Stimulated activated CD8-positive, alpha-beta memory T cell treated with anti-CD3 and anti-CD28 coated beads, Interleukin-2, amount 100 ng/mL, for 48 hours (primary cell): ENCODE measurements around the gene PTPRCAP.
"Not testable (repeated sequence)": the region's sequence is repeated elsewhere in the genome, so short reads cannot be mapped to it uniquely, and the experiment has no call there.

Experiments used
- DNase-seq, 2 donors: peaks; one replicate each; pipeline ENCODE4 v3.0.0-alpha.2; 2020; ENCODE audit warnings: low read depth in 2 of 2

The PTPRCAP gene

GRCh38 chr11:67427364-67427859 is 10.1 kb downstream of the PTPRCAP start:
- not testable (repeated sequence) for DNase-seq

GRCh38 chr11:67423891-67424613 is 13.4 kb downstream of the PTPRCAP start:
- DNase-seq, result no peak

GRCh38 chr11:67423466-67423865 is 14.0 kb downstream of the PTPRCAP start:
- no peak for DNase-seq

- no peak for DNase-seq
These were observed 14.6 kb downstream of the PTPRCAP start for GRCh38 chr11:67422891-67423290.

GRCh38 chr11:67421430-67422031 is 16.0 kb downstream of the PTPRCAP start:
- no peak for DNase-seq

GRCh38 chr11:67420646-67421429 is 16.6 kb downstream of the PTPRCAP start:
- peak; percentile 98 to 100 for DNase-seq

GRCh38 chr11:67420147-67420645 is 17.3 kb downstream of the PTPRCAP start:
- DNase-seq, result no peak

GRCh38 chr11:67419325-67420049 is 18.0 kb downstream of the PTPRCAP start:
- DNase-seq, result no peak

GRCh38 chr11:67418476-67419281 is 18.8 kb downstream of the PTPRCAP start:
- DNase-seq, result no peak

GRCh38 chr11:67417425-67417824 is 20.1 kb downstream of the PTPRCAP start:
- no peak for DNase-seq

GRCh38 chr11:67416416-67417335 is 20.8 kb downstream of the PTPRCAP start:
- no peak for DNase-seq

- DNase-seq, result no peak
These were observed 21.8 kb downstream of the PTPRCAP start, which contains the start of gene CARNS1 for GRCh38 chr11:67415501-67416304. CARNS1 (plus strand) TSS chr11:67415678; CDS start chr11:67416200, 522 bp downstream.

- no peak for DNase-seq
These were observed 24.1 kb downstream of the PTPRCAP start for GRCh38 chr11:67413266-67413849.

- no peak for DNase-seq
These were observed 24.8 kb downstream of the PTPRCAP start for GRCh38 chr11:67412495-67413179.

- no peak for DNase-seq
These were observed 25.7 kb downstream of the PTPRCAP start for GRCh38 chr11:67411785-67412152.

GRCh38 chr11:67410984-67411784 is 26.3 kb downstream of the PTPRCAP start:
- no peak for DNase-seq

GRCh38 chr11:67410369-67410831 is 27.1 kb downstream of the PTPRCAP start:
- DNase-seq, result no peak
